Left ventricle myocardium inferior (tissue), 1 donor: ENCODE results near the gene STAP2. TPM values are rescaled to one million over a fixed set of nuclear protein-coding genes. Genes with fewer than 3 reads are reported as not detected.

Source experiments
- DNase-seq: peaks from one replicate; pipeline ENCODE4 v3.0.0-alpha.2; 2020
- H3K27ac ChIP-seq: fragments of 200-600 bp; replicated peaks from 2 replicates; pipeline ENCODE4 v1.8.0; 2021
- H3K27me3 ChIP-seq: fragments of 200-600 bp; 2 replicates; pipeline ENCODE4 v1.8.0; 2021; ENCODE audit warnings: low read depth
- H3K36me3 ChIP-seq: fragments of 200-600 bp; 2 replicates; pipeline ENCODE4 v1.8.0; 2021
- H3K4me1 ChIP-seq: fragments of 200-600 bp; 2 replicates; pipeline ENCODE4 v1.8.0; 2021
- H3K4me3 ChIP-seq: fragments of 200-600 bp; 2 replicates; pipeline ENCODE4 v1.8.0; 2021; ENCODE audit warnings: mild to moderate bottlenecking, moderate library complexity
- H3K9me3 ChIP-seq: fragments of 200-600 bp; replicated peaks from 2 replicates; pipeline ENCODE4 v1.8.0; 2021
- CTCF ChIP-seq: fragments of 200-600 bp; IDR thresholded peaks from 2 replicates; pipeline ENCODE4 v1.8.0; 2021; ENCODE audit warnings: antibody characterized with exemption, mild to moderate bottlenecking, borderline replicate concordance
- intact Hi-C: fragments of 100-400 bp; cut with micrococcal nuclease; formaldehyde crosslinking; loops from one replicate; pipeline ENCODE4 v1.11.0; 2022
- total RNA-seq: library from RNA; stranded (reverse); fragmentation: NEBNext Ultra II Directional; extraction: Animal tissue kit (Norgen Biotek cat#: 25700); gene quantifications from one replicate; pipeline ENCODE4 v1.2.1, GENCODE V29; 2021
- donor health status: DM: no; HTN: yes; CAD: no; lungs with severe emphysema.

STAP2 gene
- total RNA-seq, 1 donor from 2014 or later, result 2.6 TPM

DNA sequence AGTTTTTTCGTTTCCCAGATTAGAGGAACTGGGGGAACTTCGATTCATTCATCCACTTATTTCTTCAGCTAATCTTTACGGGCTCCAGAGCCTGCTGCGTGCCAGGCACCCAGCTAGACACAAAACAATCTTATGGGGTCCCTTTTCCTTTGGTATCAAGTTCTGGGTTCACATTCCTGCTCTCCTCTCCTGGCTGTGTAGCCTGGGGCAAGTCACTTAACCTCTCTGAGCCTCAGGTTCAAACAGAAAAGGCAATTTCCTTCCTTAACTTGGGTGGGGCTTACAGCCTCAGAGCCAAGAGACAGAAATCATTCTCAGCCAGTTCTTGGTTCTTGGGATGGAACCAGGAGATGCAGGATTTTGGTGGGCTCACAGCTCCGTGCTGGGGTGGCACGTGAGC lies 53.7 kb downstream of the STAP2 start:
- Histone ChIP-seq H3K4me3 (no peak overlapping the region), H3K27ac (no peak overlapping the region), H3K4me1 (peaks cover 2% of the 10 kb centered on the region), H3K36me3 (no peaks in the 10 kb centered on the region), H3K9me3 (no peaks in the 10 kb centered on the region), H3K27me3 (peaks cover 76% of the 10 kb centered on the region)
- intact Hi-C loops, result no loop called here
- TF ChIP-seq CTCF, result no peak
- DNase-seq, result no peak

GRCh38 chr19:4284176-4284958 lies 54.3 kb downstream of the STAP2 start:
- Histone ChIP-seq H3K4me3 (no peak overlapping the region), H3K9me3 (no peaks in the 10 kb centered on the region), H3K27me3 (peaks cover 82% of the 10 kb centered on the region), H3K4me1 (peaks cover 9% of the 10 kb centered on the region), H3K27ac (no peak overlapping the region), H3K36me3 (no peaks in the 10 kb centered on the region)
- DNase-seq, result no peak
- no peak for TF ChIP-seq CTCF
- intact Hi-C loops, result no loop called here

GRCh38 chr19:4279530-4280422 lies 58.9 kb downstream of the STAP2 start:
- TF ChIP-seq CTCF, result no peak
- peaks cover 20% of the 10 kb centered on the region for H3K4me1 ChIP-seq
- peaks cover 69% of the 10 kb centered on the region for H3K27me3 ChIP-seq
- no peaks in the 10 kb centered on the region for H3K36me3 ChIP-seq
- H3K9me3 ChIP-seq, result no peaks in the 10 kb centered on the region
- DNase-seq, result no peak
- no peak overlapping the region for H3K27ac ChIP-seq
- peak overlapping the region; percentile 59 for H3K4me3 ChIP-seq
- intact Hi-C loops, result no loop called here

GRCh38 chr19:4279267-4279529 lies 59.4 kb downstream of the STAP2 start:
- Histone ChIP-seq H3K27me3 (peaks cover 63% of the 10 kb centered on the region), H3K4me3 (peak overlapping the region; percentile 59), H3K9me3 (no peaks in the 10 kb centered on the region), H3K36me3 (no peaks in the 10 kb centered on the region), H3K4me1 (peaks cover 20% of the 10 kb centered on the region), H3K27ac (no peak overlapping the region)
- no peak for DNase-seq
- intact Hi-C loops, result no loop called here
- TF ChIP-seq CTCF, result no peak

DNA sequence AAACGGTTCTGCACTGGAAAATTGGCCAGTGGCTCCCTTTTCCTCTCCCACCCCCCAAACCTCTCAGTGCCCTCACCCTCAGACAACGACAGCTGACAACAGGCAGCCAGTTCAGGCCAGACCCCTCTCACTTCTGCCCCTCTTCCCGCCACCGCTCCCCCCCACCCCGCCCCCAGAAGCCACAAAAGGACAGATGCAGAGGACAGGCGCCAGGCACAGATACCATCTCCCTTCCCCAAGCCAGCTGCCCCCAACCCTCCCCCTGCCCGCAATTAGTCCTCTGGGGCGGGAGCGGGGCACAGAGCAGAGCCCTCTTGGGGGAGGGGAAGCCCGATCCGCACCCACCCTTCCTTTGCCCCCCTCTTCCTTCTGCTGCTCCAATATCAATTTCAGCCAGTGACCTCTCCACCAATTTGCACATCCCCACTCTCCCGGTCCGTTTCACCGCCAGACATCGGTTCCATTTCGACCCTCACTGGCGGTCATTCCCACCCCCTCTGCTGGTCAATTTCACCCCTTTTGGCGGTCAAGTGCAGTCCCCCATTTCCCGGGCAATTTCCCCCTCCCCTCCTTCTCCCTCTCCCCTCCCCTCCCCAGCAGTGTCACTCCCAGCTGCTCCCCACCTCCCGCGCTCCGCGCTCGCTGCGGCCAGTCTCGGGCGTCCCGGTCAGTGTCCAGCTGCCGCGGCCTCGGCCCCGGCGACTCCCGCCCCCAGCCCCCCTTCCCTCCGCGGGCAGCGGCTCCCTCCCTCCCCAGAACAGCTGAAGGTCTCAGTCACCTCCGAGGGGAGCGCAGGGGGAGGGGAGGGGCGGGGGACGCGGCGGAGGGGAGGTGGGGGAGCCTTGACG lies 60.0 kb downstream of the STAP2 start, which contains the start of gene SHD:
Gene SHD (plus strand): TSS at position 848 of the 848 bp plus-strand sequence. CDS start 798 bp downstream, outside the sequence.
- no peak for DNase-seq
- Histone ChIP-seq H3K9me3 (no peaks in the 10 kb centered on the region), H3K4me3 (peak within 1 kb of the TSS; percentile 59), H3K27ac (no peak within 1 kb of the TSS), H3K27me3 (peaks cover 62% of the 10 kb centered on the region), H3K4me1 (peaks cover 20% of the 10 kb centered on the region), H3K36me3 (no peaks in the 10 kb centered on the region)
- TF ChIP-seq CTCF, result no peak
- intact Hi-C loops, result no loop called here
